ENCODE data around the gene SLC66A2.

Gene SLC66A2

DNA sequence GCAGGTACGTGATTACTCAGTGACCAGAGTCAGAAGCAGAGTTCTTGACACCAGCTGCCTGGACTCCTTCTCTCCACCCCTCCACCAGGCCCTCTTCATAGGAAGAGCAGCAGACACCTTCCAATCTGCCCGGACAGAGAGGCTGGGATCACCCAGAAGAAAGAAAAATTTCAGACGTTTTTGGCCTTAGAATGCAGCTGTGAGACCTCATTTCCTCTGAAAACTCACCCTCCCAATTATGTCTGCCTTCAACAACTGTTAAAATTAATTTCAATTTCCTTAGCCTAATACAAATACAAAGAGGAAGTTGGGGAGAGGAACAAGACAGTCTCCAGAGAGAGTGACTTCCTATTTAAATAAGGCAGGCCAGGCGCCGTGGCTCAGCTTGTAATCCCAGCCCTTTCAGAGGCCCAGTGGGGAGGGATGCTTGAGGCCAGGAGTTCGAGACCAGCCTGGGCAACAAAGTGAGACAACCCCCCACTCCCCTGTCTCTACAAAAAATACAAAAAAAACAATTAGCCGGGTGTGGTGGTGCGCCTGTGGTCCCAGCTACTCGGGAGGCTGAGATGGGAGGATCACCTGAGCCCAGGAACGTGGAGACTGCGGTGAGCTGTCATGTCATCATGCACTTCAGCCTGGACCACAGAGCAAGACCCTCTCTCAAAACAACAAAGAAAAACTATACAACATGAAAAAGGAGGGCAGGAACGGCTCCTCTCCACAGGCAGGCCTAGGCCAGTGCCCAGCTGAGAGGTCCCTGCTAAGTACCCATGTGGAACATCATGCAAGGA is 1.6 kb downstream of the SLC66A2 start:
- no peak for DNase-seq (ENCODE audit: low read depth)

DNA sequence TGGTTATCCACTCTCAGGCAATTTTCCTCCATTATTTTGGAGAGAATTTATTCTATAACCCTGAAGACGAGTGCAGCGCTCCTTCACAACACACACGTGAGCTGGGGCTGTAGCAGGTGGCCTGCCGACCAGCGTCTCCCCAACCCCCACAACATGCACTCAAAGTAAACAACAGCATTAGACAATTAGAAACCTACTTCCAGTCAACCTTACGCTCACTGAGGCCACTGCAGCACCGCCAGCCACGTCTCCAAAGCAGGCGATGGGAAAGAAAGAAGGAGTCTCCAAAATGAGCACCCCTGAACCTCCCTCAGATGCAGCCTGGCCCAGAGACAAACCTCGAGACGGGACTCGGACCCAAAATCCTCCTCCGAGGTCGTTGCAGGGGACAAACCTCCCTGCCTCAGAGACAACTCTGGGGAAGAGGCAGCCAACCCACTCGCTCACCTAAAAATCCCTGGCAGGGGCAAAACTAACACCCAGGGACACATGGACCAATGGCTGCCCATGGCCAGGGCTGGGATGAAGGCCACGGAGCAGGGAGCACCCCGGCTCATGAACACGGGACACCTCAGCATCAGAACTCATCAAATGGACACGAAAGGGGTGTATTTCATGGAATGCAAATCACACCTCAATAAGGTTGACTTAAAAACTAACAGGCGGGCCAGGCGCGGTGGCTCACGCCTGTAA is 2.6 kb downstream of the SLC66A2 start:
- no peak for DNase-seq (ENCODE audit: low read depth)

DNA sequence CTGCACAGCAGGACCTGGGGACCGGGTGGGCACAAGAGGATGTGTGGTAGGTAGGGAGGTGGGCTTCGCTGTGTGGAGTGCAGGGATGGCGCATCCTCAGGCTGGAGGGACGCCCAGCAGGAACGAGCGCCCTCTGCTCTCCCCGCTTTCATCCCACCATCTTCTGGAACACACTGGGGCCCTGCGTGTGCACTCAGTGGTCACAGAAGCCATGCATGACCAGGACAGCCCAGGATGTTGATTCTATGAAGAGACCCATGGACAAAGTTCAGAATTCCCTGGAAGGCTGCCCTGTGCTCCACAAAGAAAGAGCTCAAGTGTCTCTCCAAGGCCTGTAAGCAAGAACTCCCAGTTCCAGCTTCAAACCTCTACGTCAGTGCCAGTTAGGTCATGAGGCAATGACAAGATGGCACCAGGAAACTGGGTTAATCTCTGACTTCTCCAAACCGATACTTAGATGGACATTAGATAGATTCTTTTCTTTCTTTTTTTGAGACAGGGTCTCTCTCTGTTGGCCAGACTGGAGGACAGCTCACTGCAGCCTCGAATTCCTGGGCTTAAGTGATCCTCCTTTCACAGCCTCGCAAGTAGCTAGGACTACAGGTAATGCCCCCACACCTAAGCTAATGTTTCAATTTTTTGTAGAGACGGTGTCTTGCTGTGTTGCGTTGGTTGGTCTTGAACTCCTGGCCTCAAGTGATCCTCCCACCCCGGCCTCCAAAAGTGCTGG is 3.4 kb downstream of the SLC66A2 start:
- DNase-seq (ENCODE audit: low read depth), result no peak

DNA sequence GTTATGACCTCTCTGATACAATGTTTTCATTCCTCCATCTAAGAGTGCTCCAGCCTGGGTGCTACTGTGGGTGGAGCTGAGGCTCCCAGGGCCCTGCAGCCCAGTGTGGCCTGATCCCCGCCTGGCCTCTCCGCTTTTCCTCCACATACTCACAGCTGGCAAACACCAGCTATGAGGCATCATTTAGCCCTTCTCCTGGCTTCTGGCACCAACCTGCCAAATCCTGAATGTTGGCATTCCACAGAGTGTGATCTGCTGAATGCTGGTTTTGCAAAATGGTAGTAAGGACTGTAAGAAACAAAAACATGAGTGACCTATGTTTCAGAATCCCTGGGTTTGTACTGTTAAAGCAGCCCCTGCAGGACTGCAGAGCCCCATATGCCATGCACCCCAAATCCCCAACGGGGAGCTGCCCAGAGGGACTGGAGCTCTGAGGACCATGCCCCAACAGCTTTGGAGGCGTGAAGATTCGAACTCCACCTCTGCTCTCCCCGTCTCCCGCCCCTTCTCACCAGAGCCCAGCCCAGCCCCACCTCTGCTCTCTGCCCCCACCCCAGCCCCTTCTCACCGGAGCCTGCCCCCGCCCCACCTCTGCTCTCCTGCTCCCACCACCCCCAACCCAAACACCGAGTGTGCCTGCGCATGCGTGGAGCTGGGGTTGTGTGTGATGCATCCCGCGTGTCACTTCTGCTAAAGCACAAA is 4.2 kb downstream of the SLC66A2 start:
- no peak for DNase-seq (ENCODE audit: low read depth)

DNA sequence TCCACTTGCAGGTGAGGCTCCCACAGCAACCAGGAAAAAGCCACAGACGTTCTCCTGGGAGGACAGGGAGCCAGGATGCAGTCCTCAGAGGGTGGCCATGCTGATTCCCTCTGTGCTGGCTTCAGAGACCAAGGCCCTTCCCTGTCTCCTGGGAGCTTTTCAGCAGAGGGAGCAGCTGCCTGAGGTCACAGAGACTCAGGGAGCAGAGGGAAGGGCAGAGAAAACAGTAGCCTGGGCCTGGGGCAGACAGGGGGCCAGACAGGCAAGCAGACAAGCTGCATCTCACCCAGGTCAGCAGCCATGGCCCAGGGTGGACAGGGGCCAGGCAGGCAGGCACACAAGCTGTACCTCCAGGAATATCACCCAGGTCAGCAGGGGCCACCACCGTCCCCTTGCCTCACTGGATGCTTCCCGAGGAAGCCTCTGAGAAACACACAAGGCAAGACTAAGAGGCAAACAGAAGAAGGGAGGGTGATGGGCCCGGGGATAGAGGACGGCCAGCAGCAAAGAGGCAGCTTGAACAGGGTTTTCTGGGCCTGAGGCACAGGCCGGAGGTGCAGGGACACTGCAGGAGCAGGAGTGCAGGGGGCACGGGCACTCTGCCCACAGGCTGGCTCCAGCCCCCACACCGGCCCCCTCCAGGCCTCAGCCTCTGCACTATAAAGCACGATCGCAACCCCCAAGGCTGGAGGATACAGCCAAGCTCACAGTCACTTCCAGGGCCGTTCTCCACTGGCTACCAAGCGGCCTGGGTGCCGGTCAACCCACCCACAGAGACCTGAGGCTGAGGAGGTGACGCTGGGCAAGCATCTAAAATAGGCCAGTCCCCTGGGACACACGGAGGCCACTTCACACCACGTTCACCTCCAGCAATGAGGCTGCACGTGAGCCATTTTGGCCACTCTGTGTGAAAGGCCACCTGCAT is 6.1 kb downstream of the SLC66A2 start:
- DNase-seq (ENCODE audit: low read depth), result no peak

DNA sequence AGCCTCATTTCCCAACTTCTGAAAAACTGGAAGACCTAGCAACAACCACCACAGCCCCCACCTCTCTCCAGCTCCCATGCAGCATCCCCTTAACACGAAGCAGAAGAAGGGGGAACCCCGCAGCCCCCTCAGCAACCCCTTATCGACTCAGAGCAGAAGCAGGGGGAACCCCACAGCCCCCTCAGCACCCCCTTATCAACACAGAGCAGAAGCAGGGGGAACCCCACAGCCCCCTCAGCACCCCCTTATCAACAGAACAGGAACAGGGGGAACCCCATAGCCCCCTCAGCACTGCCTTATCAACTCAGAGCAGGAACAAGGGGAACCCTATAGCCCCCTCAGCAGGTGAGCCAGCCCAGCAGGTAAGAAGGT is 6.7 kb downstream of the SLC66A2 start:
- no peak for DNase-seq (ENCODE audit: low read depth)

DNA sequence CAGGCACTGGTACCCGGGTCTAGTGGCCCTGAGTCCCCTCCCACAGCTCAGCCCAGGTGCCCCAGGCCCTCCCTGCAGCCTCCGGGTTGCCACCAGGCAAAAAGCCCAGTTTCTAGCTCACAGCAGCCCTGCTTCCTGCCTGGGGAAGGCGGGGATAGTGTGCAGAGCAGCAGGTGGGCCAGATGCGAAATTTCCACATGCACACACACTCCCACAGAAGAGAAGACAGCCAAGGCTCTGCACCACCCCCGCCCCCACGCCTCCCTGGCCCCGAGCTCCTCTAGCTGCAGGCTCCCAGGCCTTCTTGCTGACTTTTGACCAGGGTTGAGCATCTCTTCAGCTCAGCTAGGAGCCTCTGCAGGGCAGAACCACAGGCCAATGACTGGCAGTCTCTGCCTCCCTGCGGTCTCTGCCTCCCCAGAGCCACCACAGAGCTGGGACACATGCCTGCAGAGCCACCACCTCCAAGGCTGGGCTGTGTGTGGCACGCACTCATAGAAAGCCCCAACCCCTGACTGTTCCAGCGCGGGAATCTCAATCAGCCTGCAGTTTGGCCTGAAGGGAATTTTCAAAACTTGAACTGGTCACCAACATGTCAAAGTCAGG is 7.2 kb downstream of the SLC66A2 start:
- DNase-seq (ENCODE audit: low read depth), result no peak

DNA sequence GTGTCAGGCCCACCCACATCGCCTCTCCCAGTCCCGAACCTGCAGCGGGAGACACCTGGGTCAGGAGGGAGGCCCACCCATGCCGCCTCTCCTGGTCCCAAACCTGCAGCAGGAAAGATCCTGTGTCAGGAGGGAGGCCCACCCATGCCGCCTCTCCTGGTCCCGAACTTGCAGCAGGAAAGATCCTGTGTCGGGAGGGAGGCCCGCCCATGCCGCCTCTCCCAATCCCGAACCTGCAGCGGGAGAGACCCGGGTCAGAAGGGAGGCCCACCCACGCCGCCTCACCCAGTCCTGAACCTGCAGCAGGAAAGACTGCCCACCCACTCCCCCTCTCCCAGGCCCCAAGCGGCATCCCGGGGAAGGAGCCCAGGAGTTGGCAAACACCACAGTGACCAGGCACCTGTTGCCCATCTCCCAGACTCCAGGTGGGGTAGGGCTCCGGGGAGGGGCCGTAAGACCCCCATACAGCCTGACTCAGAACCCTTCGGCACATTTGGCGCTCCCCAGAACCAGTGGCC is 7.8 kb downstream of the SLC66A2 start:
- DNase-seq (ENCODE audit: low read depth), result no peak

DNA sequence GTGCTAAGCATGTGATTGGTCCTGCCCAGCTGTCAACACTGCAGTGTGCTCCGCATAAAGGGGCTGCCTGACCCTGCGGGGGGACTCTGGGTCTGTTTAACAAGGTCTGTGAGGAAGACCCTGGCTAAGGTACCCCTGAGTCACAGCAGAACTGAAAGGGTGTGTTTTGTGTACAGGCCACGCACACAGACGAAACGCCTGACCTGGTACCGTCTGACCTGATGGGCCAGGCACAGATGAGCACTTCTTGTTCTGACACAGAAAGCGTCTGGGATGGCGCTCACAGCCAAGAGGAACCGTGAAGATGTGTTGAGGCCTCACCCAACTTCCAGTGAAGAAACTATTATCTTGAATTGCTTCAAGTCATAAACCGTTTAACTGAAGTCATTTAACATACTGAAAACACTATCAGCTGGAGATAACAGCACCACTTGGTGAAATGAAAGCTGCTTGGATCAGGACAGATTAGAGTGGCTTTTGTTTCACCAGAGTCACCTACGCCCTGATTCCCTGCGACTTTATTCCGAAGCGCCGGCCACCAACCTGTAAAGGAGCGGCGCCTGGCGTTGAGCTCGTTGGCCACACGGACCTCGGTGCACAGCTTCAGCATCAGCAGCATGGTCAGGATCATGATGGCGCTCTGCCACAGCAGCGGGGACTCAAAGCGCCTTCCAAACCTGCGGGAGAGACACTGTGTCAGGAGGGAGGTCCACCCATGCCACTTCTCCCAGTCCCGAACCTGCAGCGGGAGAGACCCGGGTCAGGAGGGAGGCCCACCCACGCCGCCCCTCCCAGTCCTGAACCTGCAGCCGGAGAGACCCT is 8.5 kb downstream of the SLC66A2 start:
- no peak for DNase-seq (ENCODE audit: low read depth)

DNA sequence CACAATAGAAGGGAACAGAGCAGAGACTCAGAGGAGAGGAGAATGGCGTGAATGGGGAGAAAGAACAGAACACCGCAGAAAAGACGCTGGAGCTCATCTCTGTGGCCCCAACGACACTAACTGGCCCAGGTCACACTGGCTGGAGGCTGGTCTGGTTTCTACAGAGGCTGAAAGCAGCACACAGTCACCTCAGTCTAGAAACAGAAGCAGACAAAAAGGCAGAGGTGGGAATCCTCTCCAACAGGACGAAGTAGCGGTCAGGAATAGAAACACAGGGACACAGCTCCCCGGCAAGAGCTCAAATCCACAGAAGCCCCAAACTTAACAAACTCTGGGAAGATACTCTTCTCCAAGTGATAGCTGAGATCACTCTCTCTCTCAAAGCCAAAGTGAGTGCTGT is 9.2 kb downstream of the SLC66A2 start:
- DNase-seq (ENCODE audit: low read depth), result no peak

DNA sequence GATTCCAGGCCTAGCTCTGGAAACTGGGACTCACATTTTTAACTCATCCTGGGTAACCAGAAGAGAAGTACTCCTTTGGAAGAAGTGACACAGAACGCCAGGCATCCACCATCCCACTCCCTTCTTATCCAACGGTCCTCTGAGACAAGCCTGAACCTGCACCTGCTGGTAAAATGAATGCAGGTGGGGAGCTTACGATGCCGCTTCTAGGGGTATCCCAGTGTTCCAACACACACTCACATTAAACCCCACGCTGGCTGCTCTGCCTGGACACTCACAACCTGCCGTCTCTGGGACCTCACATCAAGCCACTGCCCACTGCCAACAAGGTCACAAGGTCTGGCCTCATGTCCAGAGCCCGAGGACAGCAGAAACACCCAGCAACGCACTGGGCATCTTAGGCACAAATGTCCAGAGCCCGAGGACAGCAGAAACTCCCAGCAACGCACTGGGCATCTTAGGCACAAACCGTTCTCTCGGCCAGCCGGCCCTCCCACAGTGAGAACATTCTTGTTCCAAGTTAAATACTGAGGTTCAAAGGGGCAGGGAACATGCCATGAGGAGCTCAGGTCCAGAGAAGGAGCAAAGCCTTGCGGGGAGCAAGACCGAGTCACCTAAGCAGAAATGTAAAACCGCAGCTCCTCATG is 9.9 kb downstream of the SLC66A2 start:
- no peak for DNase-seq (ENCODE audit: low read depth)

DNA sequence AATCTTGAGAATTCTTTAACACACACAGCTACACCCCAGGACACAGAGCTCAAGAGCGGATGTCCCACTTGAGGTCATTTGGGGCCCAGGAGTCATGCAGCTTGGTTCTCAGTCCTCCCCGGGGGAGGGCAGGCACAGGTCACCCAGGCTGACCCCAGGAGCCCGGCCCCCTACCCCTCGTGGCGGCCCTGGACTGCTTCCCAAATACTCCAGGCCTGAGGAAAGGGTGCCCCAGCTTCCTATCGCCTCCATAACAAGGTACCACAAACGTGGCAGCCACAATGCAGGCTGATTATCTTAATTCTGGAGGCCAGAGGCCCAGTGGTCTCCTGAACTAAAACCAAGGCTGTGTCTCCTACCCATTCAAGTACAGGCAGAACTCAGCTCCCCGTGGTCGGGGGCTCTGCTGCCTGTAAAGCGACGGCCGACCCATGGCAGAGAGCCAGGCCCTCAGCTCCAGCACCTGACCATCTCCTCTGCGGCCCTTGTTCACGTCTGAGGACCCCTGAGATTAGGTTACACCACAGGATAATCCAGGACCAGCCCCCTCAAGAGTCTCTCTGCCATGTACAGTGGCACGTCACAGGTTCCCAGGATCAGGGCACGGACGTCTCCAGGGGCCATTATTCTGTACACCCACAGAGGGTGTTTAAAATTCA is 10.5 kb downstream of the SLC66A2 start:
- DNase-seq (ENCODE audit: low read depth), result no peak

DNA sequence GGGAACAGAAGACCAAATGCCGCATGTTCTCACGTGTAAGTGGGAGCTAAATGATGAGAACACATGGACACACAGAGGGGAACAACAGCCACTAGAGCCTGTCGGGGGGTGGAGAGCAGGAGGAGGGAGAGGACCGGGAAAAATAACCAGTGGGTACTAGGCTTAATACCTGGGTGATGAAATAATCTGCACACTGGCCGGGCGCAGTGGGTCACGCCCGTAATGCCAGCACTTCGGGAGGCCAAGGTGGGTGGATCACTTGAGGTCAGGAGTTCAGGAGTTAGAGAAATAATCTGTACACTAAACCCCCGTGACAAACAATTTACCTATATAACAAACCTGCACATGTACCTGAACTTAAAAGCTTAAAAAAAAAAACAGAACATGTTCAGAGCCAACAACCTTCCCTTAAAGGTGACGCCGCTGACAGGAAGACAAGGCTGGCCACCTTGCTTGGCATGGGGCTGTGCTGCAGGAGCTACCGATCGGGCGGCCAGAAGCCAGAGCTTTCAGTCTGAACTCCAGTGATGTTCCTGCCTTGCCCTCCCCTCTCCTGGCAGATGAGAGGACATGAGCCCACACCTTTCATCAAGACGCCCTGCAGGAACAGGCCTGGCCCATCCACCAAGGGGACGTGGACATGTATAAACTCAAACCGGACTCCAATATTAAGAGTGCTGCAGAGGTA is 11.2 kb downstream of the SLC66A2 start:
- DNase-seq (ENCODE audit: low read depth), result no peak

DNA sequence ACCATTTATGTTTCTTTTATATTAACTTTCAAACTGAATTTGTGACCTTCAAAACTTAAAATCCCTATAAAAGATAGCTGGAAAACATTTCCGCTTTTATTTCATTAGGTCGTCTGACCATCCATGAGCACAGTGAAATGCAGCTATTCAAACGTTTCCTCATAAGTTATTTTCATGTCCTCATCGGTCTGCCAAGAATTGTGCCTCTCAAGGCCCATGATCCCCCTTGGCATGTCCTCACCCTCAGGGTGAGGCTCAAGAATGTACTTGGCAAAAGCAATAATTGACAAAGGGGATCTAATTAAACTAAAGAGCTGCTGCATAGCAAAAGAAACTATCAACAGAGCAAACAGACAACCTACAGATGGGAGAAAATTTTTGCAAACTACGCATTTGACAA is 12.4 kb downstream of the SLC66A2 start:
- no peak for DNase-seq (ENCODE audit: low read depth)

DNA sequence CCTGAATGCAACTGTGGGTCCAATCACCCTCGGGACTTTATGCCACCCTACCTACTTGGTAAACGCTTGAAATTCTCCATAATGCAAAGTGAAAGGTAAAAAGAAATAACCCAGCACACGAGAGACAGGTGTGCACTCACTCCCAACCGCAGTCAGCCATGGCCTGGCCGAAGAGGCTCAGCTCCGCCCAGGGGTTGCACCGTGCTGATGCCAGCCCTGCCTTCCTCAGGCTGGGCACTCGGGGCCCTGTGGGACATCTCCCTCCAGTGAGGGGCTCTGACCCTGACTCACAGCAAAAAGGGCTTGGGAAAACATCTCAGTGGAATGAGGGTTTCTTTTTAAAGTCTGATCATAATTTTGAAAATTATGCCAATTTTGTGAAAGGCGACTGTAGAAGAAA is 13.3 kb downstream of the SLC66A2 start:
- DNase-seq (ENCODE audit: low read depth), result no peak

DNA sequence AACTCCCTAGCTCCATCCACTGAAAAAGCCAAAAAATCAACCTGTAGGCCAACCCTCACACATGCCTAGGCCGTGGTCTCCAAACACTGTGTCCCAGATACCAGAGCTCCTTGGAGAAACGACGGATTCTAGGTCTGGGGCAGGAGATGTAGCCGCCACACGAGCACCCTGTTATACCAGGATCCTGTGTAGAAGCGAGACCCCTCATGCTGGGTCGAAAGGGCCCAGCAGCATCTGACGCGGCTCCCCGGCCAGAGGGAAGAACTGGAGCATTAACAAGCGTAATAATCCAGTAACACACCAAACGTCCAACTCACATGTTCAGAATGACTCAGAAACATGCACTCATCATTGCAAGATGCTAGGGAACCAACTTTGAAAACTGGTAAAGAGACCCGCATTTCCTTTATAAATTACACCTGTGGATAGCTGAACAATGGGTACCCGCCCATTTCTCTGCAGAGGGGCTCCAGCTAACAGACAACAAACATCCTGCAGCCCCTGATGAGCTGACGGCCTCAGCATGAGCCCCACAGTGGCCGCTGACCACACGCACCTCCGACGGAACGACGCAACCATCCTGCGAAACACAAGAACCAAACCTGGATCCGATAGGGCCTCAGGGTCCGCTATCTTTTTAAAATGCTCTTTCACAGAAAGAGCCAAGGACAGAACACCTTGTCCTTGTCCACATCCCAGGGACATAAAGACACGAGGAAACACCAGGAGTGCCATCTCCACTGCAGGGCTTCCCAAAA is 14.2 kb downstream of the SLC66A2 start:
- no peak for DNase-seq (ENCODE audit: low read depth)

DNA sequence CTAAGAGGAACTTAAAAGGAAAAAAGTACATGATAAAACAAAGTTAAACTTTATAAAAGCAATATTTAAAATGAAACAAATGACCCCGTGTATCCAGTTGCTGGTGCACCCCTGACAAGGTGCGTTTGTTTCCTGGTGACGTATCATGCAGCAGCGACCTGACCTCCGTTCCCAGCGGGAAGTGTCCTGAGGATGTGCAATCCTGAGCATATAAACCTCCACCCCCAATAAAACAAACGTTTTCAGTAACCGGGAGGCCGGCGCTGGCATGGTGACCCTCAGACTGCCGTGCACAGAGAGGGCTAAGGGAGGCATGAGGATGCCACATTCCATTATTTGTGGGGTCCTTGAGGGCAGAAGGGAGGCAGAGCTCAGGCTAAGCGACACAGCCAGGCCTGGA is 14.8 kb downstream of the SLC66A2 start:
- DNase-seq (ENCODE audit: low read depth), result no peak
